Measurements from ENCODE around the gene PRKCE. TPM values are rescaled to one million over a fixed set of nuclear protein-coding genes. Genes with fewer than 3 reads are reported as not detected.

The PRKCE gene
- total and polyA plus RNA-seq, 2 donors (not counting 1 experiment from before 2014, with no cell fraction given) = 14.1 to 19.0 TPM

GRCh38 chr2:46025676-46026075 lies 374.2 kb downstream of the PRKCE start:
- no peak for DNase-seq (ENCODE audit: low read depth in 2 of 2)
- Histone ChIP-seq H3K27me3 (ENCODE audit: control insufficient read depth, insufficient read depth, low read length) (no peaks in the 10 kb centered on the region), H2AFZ (ENCODE audit: low read length) (no peak overlapping the region), H3K27ac (ENCODE audit: insufficient read depth, low read length) (no peak overlapping the region), H3K4me2 (ENCODE audit: extremely low read depth, insufficient read depth, low read length) (no peak overlapping the region), H4K20me1 (ENCODE audit: control insufficient read depth, extremely low read depth, insufficient read depth, low read length) (no peaks in the 10 kb centered on the region), H3K9ac (ENCODE audit: insufficient read depth, low read length) (no peak overlapping the region), H3K4me3 (replicated peaks in 1 of 4; ENCODE audit: control extremely low read depth in 1 of 4, insufficient read depth in 1 of 4, low read depth in 3 of 4, low read length in 4 of 4) (no peak overlapping the region), H3K79me2 (ENCODE audit: control insufficient read depth, insufficient read depth, low read length) (no peaks in the 10 kb centered on the region), H3K4me1 (ENCODE audit: control insufficient read depth, extremely low read depth, insufficient read depth, low read length) (peaks cover 5% of the 10 kb centered on the region), H3K9me3 (ENCODE audit: control insufficient read depth, insufficient read depth, low read depth, low read length) (no peaks in the 10 kb centered on the region), H3K36me3 (ENCODE audit: control insufficient read depth, insufficient read depth, low read length) (no peaks in the 10 kb centered on the region)
- TF ChIP-seq, protein P1, sequence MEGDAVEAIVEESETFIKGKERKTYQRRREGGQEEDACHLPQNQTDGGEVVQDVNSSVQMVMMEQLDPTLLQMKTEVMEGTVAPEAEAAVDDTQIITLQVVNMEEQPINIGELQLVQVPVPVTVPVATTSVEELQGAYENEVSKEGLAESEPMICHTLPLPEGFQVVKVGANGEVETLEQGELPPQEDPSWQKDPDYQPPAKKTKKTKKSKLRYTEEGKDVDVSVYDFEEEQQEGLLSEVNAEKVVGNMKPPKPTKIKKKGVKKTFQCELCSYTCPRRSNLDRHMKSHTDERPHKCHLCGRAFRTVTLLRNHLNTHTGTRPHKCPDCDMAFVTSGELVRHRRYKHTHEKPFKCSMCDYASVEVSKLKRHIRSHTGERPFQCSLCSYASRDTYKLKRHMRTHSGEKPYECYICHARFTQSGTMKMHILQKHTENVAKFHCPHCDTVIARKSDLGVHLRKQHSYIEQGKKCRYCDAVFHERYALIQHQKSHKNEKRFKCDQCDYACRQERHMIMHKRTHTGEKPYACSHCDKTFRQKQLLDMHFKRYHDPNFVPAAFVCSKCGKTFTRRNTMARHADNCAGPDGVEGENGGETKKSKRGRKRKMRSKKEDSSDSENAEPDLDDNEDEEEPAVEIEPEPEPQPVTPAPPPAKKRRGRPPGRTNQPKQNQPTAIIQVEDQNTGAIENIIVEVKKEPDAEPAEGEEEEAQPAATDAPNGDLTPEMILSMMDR (conservative IDR thresholded peaks at IDR 0.05 in 1 of 2, IDR thresholded peaks at IDR 0.05 in 1 of 2; ENCODE audit: low read depth in 1 of 2, low read length in 2 of 2) = no peak
- no peak for TF ChIP-seq EZH2 (IDR thresholded peaks at IDR 0.05; ENCODE audit: low read length, missing control alignments)

DNA sequence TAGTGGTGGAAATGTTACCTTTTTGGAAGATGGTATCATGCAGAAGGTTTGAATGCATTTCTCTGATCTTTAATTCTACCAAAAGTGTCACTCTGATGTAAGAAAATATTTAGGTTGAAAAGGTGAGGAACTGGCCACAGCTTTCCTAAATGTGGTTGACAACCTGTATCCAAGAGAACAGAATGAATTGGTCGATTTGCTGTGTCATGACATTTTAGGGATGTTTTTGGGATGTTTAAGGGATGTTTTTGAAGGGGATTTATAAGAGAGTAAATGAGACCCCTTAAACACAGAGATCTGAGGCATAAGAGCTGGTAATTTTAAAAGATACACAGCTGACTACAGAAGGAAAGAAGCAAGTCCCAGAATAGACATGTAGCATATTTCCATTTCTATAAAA lies 375.0 kb downstream of the PRKCE start:
- Histone ChIP-seq H4K20me1 (ENCODE audit: control insufficient read depth, extremely low read depth, insufficient read depth, low read length) (no peaks in the 10 kb centered on the region), H3K4me1 (ENCODE audit: control insufficient read depth, extremely low read depth, insufficient read depth, low read length) (peaks cover 5% of the 10 kb centered on the region), H3K9ac (ENCODE audit: insufficient read depth, low read length) (no peak overlapping the region), H2AFZ (ENCODE audit: low read length) (no peak overlapping the region), H3K36me3 (ENCODE audit: control insufficient read depth, insufficient read depth, low read length) (no peaks in the 10 kb centered on the region), H3K4me3 (replicated peaks in 1 of 4; ENCODE audit: control extremely low read depth in 1 of 4, insufficient read depth in 1 of 4, low read depth in 3 of 4, low read length in 4 of 4) (no peak overlapping the region), H3K4me2 (ENCODE audit: extremely low read depth, insufficient read depth, low read length) (no peak overlapping the region), H3K9me3 (ENCODE audit: control insufficient read depth, insufficient read depth, low read depth, low read length) (no peaks in the 10 kb centered on the region), H3K79me2 (ENCODE audit: control insufficient read depth, insufficient read depth, low read length) (no peaks in the 10 kb centered on the region), H3K27me3 (ENCODE audit: control insufficient read depth, insufficient read depth, low read length) (no peaks in the 10 kb centered on the region), H3K27ac (ENCODE audit: insufficient read depth, low read length) (no peak overlapping the region)
- TF ChIP-seq, protein P1 (conservative IDR thresholded peaks at IDR 0.05 in 1 of 2, IDR thresholded peaks at IDR 0.05 in 1 of 2; ENCODE audit: low read depth in 1 of 2, low read length in 2 of 2) = no peak
- TF ChIP-seq EZH2 (IDR thresholded peaks at IDR 0.05; ENCODE audit: low read length, missing control alignments) = no peak
- DNase-seq (ENCODE audit: low read depth in 2 of 2) = no peak

- H3K27ac ChIP-seq (ENCODE audit: insufficient read depth, low read length) = no peak overlapping the region
- H2AFZ ChIP-seq (ENCODE audit: low read length) = no peak overlapping the region
- TF ChIP-seq, protein P1 (conservative IDR thresholded peaks at IDR 0.05 in 1 of 2, IDR thresholded peaks at IDR 0.05 in 1 of 2; ENCODE audit: low read depth in 1 of 2, low read length in 2 of 2) = peak; percentile 19 to 20
- no peak for TF ChIP-seq EZH2 (IDR thresholded peaks at IDR 0.05; ENCODE audit: low read length, missing control alignments)
- H3K4me2 ChIP-seq (ENCODE audit: extremely low read depth, insufficient read depth, low read length) = no peak overlapping the region
- H3K4me1 ChIP-seq (ENCODE audit: control insufficient read depth, extremely low read depth, insufficient read depth, low read length) = peaks cover 5% of the 10 kb centered on the region
- DNase-seq (ENCODE audit: low read depth in 2 of 2) = peak; percentile 82 to 88
- H4K20me1 ChIP-seq (ENCODE audit: control insufficient read depth, extremely low read depth, insufficient read depth, low read length) = no peaks in the 10 kb centered on the region
- H3K9ac ChIP-seq (ENCODE audit: insufficient read depth, low read length) = no peak overlapping the region
- no peaks in the 10 kb centered on the region for H3K27me3 ChIP-seq (ENCODE audit: control insufficient read depth, insufficient read depth, low read length)
- H3K79me2 ChIP-seq (ENCODE audit: control insufficient read depth, insufficient read depth, low read length) = no peaks in the 10 kb centered on the region
- no peaks in the 10 kb centered on the region for H3K36me3 ChIP-seq (ENCODE audit: control insufficient read depth, insufficient read depth, low read length)
- H3K4me3 ChIP-seq (replicated peaks in 1 of 4; ENCODE audit: control extremely low read depth in 1 of 4, insufficient read depth in 1 of 4, low read depth in 3 of 4, low read length in 4 of 4) = no peak overlapping the region
- H3K9me3 ChIP-seq (ENCODE audit: control insufficient read depth, insufficient read depth, low read depth, low read length) = no peaks in the 10 kb centered on the region
Observed at GRCh38 chr2:46029332-46029811, 377.9 kb downstream of the PRKCE start.

Measured in fibroblast of lung (primary cell).